Activated naive CD4-positive, alpha-beta T cell treated with anti-CD3 and anti-CD28 coated beads, Interleukin-2, amount 10 ng/mL, durations not matched to agents 7 days and 5 days (primary cell): ENCODE results near the gene FAM120A.

Source experiments
- CTCF ChIA-PET: fragments of 350-600 bp; sonication (Branson Sonifier 250); formaldehyde crosslinking; loops from one replicate; lab custom pipeline; 2021; ENCODE audit warnings: antibody characterized with exemption; lab: Charles Lee
- DNase-seq: peaks from one replicate; pipeline ENCODE4 v3.0.0-alpha.2; 2020
- H3K27ac Mint-ChIP-seq: one replicate; pipeline ENCODE4 v1.8.0; 2021; ENCODE audit warnings: mild to moderate bottlenecking, moderate library complexity, mixed read lengths
- H3K27me3 Mint-ChIP-seq: one replicate; pipeline ENCODE4 v1.8.0; 2021; ENCODE audit warnings: mild to moderate bottlenecking, mixed read lengths
- H3K36me3 Mint-ChIP-seq: one replicate; pipeline ENCODE4 v1.8.0; 2021; ENCODE audit warnings: mixed read lengths
- H3K4me1 Mint-ChIP-seq: one replicate; pipeline ENCODE4 v1.8.0; 2021; ENCODE audit warnings: mixed read lengths
- H3K4me3 Mint-ChIP-seq: one replicate; pipeline ENCODE4 v1.8.0; 2021; ENCODE audit warnings: mild to moderate bottlenecking, moderate library complexity, mixed read lengths
- H3K9me3 Mint-ChIP-seq: one replicate; pipeline ENCODE4 v1.8.0; 2021; ENCODE audit warnings: mixed read lengths

FAM120A gene

GRCh38 chr9:93610206-93610605 is 158.7 kb downstream of the FAM120A start:
- Mint-ChIP-seq H3K4me1 (no peaks in the 10 kb centered on the region), H3K27ac (no peak overlapping the region), H3K27me3 (no peaks in the 10 kb centered on the region), H3K36me3 (peaks cover 26% of the 10 kb centered on the region), H3K9me3 (peaks cover 28% of the 10 kb centered on the region), H3K4me3 (no peak overlapping the region)
- DNase-seq = no peak
- CTCF ChIA-PET = no interaction called here

GRCh38 chr9:93612052-93612795 is 160.7 kb downstream of the FAM120A start:
- Mint-ChIP-seq H3K27me3 (no peaks in the 10 kb centered on the region), H3K27ac (no peak overlapping the region), H3K36me3 (peaks cover 16% of the 10 kb centered on the region), H3K4me3 (no peak overlapping the region), H3K4me1 (no peaks in the 10 kb centered on the region), H3K9me3 (peaks cover 21% of the 10 kb centered on the region)
- CTCF ChIA-PET = no interaction called here
- no peak for DNase-seq

- Mint-ChIP-seq H3K27ac (no peak overlapping the region), H3K36me3 (peaks cover 14% of the 10 kb centered on the region), H3K9me3 (peaks cover 19% of the 10 kb centered on the region), H3K4me3 (no peak overlapping the region), H3K4me1 (no peaks in the 10 kb centered on the region), H3K27me3 (no peaks in the 10 kb centered on the region)
- CTCF ChIA-PET = no interaction called here
- no peak for DNase-seq
Measured at GRCh38 chr9:93612796-93613154, 161.3 kb downstream of the FAM120A start.

- no peak overlapping the region for H3K27ac Mint-ChIP-seq
- peaks cover 14% of the 10 kb centered on the region for H3K36me3 Mint-ChIP-seq
Measured at GRCh38 chr9:93613174-93613573, 161.7 kb downstream of the FAM120A start.

GRCh38 chr9:93613791-93614190 is 162.3 kb downstream of the FAM120A start:
- no peak for DNase-seq
- Mint-ChIP-seq H3K36me3 (peaks cover 14% of the 10 kb centered on the region), H3K4me3 (no peak overlapping the region), H3K4me1 (no peaks in the 10 kb centered on the region), H3K9me3 (peaks cover 18% of the 10 kb centered on the region), H3K27ac (no peak overlapping the region), H3K27me3 (no peaks in the 10 kb centered on the region)
- CTCF ChIA-PET = no interaction called here

More at GRCh38 chr9:93613174-93613573, 161.7 kb downstream of the FAM120A start:
- CTCF ChIA-PET = no interaction called here
- Mint-ChIP-seq H3K4me3 (no peak overlapping the region), H3K27me3 (no peaks in the 10 kb centered on the region), H3K9me3 (peaks cover 18% of the 10 kb centered on the region), H3K4me1 (no peaks in the 10 kb centered on the region)
- no peak for DNase-seq

- CTCF ChIA-PET = no interaction called here
Measured at GRCh38 chr9:93614830-93615468, 163.5 kb downstream of the FAM120A start.

More at GRCh38 chr9:93614830-93615468, 163.5 kb downstream of the FAM120A start:
- Mint-ChIP-seq H3K9me3 (peaks cover 9% of the 10 kb centered on the region), H3K27ac (no peak overlapping the region), H3K4me1 (no peaks in the 10 kb centered on the region), H3K4me3 (no peak overlapping the region), H3K36me3 (peaks cover 9% of the 10 kb centered on the region), H3K27me3 (no peaks in the 10 kb centered on the region)
- DNase-seq = no peak
